SU-DHL-6 (cell line): Measurements from ENCODE around the gene FCAMR.

Experiments
- EZH2phosphoT487 ChIP-seq: fragments of 200-600 bp; sonication (generic), shearing (Covaris generic); conservative IDR thresholded peaks from 2 replicates; pipeline ENCODE4 v1.6.1; 2018; ENCODE audit warnings: mild to moderate bottlenecking, antibody characterized with exemption, low read length, moderate library complexity, mixed read lengths
- TF ChIP-seq, protein P1 (sequence below): fragments of 200-600 bp; sonication (generic); IDR thresholded peaks from one replicate; pipeline ENCODE4 v1.5.1; 2017; ENCODE audit warnings: antibody characterized with exemption, mild to moderate bottlenecking, low read length, moderate library complexity; ENCODE audit not compliant: insufficient read depth, poor library complexity, severe bottlenecking

DNA sequence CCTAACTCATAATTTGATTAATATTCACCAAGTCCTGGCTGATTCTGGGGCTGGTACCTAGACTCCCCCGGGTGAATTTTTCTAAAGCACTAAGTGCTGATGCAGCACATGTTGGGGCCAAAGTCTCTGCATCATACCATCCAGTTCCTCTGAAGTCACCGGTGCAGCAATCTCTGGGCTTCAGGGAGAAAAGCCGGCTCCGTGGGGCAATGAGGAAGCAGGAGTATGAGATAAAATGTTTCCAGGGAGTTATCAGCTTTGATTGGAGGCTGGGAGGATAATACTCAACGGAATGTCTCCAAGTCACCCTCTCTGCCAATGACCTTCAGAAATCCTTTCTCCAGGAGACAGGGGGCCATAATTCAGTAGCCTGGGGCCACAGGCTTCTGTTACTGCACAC lies 1.2 kb downstream of the FCAMR start:
- TF ChIP-seq, protein P1, sequence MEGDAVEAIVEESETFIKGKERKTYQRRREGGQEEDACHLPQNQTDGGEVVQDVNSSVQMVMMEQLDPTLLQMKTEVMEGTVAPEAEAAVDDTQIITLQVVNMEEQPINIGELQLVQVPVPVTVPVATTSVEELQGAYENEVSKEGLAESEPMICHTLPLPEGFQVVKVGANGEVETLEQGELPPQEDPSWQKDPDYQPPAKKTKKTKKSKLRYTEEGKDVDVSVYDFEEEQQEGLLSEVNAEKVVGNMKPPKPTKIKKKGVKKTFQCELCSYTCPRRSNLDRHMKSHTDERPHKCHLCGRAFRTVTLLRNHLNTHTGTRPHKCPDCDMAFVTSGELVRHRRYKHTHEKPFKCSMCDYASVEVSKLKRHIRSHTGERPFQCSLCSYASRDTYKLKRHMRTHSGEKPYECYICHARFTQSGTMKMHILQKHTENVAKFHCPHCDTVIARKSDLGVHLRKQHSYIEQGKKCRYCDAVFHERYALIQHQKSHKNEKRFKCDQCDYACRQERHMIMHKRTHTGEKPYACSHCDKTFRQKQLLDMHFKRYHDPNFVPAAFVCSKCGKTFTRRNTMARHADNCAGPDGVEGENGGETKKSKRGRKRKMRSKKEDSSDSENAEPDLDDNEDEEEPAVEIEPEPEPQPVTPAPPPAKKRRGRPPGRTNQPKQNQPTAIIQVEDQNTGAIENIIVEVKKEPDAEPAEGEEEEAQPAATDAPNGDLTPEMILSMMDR = no peak
- TF ChIP-seq EZH2phosphoT487 = no peak
